HG03159 (cell line): ENCODE data around the gene PPM1M.

Experiments used
- ATAC-seq: cut with Tn5 transposase; IDR thresholded peaks from one replicate; pipeline ENCODE4 v1.9.1; 2021; ENCODE audit warnings: mild to moderate bottlenecking, moderate library complexity; ENCODE audit not compliant: unreplicated experiment

Gene PPM1M, protein sequence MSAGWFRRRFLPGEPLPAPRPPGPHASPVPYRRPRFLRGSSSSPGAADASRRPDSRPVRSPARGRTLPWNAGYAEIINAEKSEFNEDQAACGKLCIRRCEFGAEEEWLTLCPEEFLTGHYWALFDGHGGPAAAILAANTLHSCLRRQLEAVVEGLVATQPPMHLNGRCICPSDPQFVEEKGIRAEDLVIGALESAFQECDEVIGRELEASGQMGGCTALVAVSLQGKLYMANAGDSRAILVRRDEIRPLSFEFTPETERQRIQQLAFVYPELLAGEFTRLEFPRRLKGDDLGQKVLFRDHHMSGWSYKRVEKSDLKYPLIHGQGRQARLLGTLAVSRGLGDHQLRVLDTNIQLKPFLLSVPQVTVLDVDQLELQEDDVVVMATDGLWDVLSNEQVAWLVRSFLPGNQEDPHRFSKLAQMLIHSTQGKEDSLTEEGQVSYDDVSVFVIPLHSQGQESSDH

DNA sequence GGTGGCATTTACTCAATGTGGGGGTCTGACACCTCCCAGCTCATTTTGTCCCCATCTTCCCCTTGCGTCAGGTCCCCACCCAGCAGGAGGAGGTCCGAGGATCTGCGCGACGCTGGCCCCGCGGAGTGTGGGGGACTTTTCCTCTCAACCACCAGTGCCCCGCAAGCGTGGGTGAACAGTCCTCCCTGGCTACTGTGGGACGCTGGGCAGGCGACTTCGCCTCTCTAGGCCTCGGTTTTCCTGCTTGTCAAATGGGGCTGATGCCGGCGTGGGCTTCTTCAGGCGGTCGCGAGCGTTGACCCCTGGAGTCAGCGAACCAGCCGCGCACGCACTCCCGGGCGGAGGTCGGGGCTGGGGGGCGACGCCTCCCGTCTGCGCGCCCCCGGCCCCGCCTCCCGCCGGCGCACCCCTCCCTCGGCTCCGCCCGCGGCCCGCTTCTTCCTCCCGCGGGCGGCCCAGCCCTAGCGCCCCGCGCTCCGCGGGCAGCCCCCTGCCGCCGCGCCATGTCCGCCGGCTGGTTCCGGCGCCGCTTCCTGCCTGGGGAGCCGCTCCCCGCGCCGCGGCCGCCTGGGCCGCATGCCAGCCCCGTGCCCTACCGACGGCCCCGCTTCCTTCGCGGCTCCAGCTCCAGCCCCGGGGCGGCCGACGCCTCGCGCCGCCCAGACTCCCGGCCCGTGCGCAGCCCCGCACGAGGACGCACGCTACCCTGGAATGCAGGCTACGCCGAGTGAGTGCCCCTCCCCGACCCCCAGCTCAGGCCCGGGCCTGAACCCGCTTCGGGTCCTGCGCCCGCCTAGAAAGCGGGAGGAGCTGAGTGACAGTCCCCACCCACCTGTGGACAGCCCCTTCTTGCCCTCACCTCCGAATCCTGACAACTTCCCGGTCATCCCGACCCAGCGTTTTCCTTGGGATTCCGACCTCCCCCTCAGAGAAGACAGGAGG is at the start of gene PPM1M:
Gene PPM1M, plus strand, starts transcription at position 438 of the 942 bp plus-strand sequence. Its CDS starts 66 bp downstream, at position 504.
- no peak for ATAC-seq

DNA sequence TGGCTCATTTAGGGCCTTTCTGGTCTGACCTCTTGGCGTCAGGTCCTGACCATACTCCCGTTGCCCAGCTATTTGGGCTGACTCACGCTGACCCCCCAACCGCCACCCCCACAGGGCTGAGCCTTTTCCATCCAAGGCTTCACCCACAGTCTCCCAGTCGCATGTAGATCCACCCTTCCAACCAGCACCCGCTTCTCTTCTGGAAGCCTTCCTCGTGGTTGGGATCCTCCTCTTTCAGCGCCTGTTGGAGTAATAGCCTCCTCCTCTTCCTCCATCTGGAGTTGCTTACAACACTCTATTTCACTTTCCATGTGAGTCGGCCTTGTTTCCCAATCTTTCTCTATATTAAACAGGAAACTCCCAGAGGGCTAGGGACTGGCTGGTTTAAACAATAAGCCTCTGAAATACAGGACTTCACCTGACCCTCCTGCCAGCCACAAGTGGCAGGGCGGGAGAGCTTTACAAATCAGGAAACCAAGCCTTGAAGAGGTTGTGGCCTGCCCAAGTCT is 49.7 kb upstream of the PPM1M start:
- ATAC-seq = no peak

DNA sequence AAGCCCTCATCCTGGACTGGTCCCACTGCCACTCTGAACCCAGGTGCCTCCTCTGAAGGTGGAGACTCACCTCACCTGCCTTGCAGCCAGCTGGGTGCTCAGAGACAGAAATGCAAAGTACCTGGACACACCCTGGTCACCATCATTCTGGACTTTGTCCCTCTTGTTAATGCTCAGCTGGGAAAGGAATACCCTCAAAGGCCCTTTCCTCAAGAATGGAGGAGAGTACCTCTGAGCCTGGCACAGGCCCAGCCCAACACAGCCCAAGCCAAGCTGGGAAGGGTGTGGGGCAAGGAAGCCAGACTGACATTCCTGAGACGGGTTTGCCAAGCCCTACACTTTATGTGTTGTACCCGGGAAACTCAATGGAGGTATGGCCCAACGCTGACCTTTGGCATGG is 48.6 kb upstream of the PPM1M start:
- no peak for ATAC-seq

DNA sequence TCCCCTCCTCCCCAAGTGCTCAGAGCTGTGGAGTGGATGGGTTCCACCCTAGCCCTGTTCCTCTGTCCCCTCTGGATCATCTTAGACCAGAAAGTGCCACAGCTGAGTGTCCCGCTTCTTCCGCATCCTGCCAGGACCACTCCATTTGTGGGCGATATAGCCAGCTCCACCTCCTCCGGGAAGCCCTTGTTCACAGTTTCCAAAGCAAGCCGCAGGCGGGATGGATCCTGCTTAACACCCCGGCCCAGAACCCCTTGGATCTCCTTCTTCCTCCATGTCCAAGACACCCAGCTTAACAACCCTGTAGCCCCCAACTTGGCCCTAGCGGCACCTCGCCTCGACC is 48.1 kb upstream of the PPM1M start:
- ATAC-seq = no peak

DNA sequence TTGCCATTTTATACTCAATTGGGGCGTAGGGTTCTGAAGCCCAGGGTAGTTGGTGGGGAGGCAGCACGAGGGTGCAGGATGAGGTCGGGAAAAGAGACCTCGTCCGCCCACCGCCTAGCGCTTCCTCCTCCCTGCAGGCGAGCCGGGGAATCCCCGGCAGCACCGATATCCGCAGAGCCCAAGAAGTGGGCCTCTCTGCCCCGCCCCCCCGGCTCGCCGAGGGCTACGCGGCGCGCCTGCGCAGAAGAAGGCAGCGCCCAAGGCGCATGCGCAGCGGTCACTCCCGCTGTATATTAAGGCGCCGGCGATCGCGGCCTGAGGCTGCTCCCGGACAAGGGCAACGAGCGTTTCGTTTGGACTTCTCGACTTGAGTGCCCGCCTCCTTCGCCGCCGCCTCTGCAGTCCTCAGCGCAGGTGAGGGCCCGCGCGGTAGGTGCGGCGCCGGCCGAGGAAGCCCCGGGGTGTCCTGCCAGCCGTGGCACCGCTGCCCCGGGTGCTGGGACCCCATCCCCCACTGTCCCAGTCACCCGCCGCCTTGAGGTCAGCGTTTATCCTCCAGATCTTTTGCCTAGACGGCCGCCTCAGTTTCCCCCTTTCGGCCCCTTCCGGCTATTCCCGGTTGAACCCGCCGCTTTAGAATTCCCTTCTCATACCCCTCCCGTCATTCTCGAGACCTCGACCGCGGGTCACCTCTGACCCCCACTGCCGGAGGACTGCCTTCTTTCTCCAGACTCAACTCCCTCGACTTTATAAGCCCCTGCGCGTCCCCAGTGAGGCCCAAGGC is 47.5 kb upstream of the PPM1M start, which contains the start of gene ALAS1:
Gene ALAS1, plus strand, starts transcription at position 319 of the 784 bp plus-strand sequence. CDS start 1,082 bp downstream, outside the sequence.
- peak; percentile 84 for ATAC-seq

DNA sequence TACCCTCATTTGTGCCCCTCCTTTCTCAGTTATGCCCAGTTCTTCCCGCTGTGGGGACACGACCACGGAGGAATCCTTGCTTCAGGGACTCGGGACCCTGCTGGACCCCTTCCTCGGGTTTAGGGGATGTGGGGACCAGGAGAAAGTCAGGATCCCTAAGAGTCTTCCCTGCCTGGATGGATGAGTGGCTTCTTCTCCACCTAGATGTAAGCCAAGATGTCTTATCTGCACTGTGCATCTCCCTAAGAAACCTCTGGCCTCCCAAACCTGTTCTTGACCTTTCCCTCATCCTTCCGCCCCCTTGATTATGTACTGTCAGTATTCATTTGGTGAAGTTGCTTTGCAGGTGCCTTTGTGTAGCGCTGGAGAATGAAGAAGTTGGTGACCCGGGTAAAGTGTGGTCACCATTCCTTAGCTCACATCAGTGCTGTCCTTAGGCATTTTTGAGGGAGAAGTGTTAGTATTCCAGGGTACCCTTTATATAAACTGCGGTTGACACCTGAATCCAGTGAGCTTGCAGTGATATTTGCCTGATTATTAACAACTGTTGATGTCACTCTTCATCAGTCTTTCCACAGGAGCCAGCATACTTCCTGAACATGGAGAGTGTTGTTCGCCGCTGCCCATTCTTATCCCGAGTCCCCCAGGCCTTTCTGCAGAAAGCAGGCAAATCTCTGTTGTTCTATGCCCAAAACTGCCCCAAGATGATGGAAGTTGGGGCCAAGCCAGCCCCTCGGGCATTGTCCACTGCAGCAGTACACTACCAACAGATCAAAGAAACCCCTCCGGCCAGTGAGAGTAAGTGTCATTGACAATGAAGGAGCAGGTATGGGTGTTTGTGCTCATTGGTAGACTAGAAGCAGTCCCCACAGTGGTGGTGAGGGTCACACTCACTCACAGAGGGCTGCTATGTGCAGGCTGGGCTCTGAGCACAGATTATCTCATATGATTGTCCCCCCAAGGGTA is 46.6 kb upstream of the PPM1M start:
- ATAC-seq = no peak

DNA sequence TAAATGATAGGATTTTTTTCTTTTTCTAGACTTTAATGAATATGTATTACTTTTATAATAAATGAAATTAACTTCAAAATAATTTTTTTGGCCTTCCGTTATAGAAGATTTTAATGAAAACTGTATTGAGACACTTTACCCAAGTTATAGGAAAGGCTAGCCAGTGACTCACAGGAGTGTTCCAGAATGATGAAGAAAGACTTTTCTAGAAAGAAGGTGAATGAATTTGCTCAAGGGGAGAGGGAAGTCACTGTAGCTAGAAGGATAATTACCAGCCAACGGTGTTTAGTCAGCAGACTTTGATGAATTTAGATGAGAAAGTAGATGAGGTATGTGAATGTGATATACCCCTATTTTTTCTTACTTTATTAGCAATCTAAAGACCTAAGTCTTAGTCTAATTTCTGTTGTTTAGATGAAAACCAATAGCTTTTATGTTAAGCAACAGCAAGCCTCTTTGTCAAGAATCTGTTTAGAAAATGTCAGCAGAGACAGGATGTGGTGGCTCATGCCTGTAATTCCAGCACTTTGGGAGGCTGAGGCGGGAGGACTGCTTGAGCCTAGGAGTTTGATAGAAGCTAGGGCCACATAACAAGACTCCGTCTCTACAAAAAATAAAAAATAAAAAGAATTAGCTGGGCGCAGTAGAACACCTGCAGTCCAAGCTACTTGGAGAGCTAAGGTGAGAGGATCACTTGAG is 44.4 kb upstream of the PPM1M start:
- no peak for ATAC-seq

DNA sequence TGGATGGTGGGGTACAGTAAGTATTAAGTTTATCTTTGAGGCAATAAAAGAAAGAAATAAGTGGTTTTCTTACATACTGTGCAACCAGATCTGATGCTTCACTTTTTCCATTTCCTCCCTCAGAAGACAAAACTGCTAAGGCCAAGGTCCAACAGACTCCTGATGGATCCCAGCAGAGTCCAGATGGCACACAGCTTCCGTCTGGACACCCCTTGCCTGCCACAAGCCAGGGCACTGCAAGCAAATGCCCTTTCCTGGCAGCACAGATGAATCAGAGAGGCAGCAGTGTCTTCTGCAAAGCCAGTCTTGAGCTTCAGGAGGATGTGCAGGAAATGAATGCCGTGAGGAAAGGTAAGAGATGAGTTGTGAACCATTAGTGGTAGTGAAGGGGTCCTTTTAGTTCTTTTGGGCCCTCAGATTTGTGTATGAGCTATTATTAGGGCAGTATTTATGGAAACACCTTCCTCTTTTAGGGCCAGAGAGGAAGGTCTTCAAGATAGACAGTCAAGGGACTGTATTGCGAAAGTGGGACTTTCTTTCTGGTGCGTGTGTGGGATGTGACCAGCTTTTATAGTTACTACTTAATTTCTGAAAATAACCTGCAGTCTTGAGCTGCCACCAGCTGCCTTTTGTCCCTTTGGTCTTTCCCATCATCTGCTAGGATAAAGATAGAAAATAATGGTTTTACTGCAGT is 43.0 kb upstream of the PPM1M start:
- no peak for ATAC-seq

DNA sequence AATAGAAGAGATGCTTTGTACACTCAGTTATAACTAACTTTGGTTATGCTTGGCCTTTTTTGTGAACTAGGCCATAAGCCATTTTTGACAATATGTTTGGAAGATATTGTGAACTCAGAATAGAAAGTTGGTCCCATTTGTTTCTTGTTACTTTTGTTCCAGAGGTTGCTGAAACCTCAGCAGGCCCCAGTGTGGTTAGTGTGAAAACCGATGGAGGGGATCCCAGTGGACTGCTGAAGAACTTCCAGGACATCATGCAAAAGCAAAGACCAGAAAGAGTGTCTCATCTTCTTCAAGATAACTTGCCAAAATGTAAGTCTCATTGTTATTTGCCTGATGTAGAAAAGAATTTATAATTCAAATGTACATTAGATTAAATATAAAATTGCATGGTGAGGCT is 41.9 kb upstream of the PPM1M start:
- no peak for ATAC-seq

DNA sequence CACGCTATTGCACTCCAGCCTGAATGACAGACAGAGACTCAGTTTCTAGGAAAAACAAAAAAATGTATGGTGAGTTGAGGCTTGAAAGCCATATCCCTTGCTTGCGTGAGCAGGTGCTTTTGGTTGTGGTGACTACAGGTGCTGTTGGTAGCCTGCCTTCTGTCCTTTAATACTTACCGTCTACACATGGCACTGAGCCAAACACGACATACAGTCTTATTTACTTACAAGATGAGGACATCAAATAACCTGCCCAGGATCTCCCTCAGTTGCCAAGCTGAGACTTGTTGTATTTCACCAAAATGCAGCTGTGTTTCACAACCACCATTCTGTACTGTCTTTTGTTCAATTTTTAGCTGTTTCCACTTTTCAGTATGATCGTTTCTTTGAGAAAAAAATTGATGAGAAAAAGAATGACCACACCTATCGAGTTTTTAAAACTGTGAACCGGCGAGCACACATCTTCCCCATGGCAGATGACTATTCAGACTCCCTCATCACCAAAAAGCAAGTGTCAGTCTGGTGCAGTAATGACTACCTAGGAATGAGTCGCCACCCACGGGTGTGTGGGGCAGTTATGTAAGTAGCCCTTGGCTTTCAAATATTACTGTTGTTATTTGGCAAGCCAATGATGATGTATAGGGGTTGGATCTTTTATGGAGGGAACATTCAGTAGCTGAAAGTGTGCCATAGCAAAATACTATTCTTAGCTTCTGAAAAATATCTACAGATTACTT is 41.1 kb upstream of the PPM1M start:
- no peak for ATAC-seq

DNA sequence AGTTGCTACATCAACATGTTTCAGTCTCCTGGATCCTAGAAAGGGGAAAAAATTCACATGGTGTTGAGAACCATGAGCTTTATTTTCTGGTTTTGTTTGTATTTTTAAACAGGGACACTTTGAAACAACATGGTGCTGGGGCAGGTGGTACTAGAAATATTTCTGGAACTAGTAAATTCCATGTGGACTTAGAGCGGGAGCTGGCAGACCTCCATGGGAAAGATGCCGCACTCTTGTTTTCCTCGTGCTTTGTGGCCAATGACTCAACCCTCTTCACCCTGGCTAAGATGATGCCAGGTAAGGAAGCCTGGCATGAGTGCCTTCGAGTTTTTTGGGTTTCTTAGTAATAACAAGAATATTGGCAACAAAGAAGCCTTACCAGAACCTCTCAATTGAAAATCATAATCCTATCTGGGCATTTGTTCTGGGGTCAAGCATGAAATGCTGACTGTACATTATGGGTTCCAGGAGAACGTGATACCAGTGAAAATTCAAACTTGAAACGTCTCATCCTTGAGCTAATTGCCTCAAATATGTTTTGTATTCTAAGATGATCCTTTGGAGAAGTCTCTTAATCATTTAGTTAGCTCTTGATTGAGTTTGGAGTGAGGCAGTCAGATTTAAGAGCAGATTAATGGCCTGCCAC is 39.7 kb upstream of the PPM1M start:
- no peak for ATAC-seq

DNA sequence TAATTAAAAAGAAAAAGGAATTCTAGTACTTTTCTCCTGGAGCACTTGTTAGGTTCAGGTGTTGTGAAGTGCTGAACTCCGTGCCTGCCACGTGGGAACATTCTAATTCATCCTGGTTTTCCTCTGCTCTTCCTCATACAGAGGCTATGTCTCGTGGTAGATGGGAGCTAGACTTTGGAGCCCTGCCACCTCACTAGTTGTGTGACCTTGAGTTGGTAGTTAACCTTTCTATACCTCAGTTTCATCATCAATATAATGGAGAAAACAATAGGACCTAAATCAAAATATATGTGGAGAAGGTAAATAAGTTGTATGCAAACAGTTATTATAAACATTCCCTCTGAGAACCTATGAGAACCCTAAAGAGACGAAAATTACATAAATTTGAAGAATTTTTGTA is 37.0 kb upstream of the PPM1M start:
- no peak for ATAC-seq

DNA sequence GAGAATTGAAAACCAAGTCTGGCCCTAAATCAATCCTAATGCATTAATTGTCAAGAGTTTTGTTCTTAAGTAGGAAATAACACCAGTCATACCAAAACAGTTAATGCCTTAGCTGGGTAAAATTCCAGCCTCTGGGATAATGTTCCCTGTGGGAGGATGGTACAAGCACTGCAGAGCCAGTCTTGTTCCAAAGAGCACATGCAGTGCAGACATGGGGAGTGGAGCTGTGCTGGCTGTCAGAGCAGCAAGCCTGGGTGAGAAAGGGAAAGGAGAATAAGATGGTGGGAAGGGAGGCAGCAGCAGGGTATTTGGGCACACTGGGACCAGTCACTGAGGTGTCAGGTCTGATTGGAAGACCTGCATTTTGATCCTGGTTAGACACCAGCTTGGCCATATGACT is 35.5 kb upstream of the PPM1M start:
- no peak for ATAC-seq

DNA sequence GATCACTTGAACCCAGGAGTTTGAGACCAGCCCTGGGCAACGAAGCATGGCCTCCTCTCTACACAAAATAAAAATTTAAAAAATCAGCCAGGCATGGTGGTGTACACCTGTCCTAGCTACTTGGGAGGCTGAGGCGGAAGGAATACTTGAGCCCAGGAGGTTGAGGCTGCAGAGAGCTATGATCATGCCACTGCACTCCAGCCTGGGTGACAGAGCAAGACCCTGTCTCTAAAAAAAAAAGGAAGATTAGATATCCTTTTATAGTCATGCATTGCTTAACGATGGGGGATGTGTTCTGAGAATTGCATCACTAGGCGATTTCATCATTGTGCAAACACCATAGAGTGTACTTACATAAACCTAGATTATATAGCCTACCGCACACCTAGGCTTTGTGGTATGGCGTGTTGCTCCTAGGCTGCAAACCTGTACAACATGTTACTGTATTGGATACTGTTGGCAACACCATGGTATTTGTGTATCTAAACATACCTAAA is 35.0 kb upstream of the PPM1M start:
- ATAC-seq = no peak

DNA sequence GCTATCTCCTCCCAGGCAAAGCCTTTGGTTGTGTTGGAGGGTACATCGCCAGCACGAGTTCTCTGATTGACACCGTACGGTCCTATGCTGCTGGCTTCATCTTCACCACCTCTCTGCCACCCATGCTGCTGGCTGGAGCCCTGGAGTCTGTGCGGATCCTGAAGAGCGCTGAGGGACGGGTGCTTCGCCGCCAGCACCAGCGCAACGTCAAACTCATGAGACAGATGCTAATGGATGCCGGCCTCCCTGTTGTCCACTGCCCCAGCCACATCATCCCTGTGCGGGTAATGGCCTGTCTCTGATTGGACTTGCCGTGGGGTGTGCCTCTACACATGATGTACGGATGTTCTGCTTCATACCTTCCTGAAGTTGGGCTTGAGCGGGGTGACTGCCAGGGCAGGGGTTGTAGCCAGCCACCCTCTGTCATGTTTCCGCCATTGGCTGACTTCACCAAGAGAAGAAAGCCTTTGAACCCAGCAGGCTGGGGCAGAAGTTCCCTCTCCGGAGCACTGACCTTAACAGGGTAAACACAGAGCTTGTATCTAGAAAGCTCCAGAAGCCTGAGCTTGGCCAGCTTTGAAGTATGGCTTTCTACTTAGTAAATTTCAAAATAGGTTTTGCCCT is 34.2 kb upstream of the PPM1M start:
- no peak for ATAC-seq

DNA sequence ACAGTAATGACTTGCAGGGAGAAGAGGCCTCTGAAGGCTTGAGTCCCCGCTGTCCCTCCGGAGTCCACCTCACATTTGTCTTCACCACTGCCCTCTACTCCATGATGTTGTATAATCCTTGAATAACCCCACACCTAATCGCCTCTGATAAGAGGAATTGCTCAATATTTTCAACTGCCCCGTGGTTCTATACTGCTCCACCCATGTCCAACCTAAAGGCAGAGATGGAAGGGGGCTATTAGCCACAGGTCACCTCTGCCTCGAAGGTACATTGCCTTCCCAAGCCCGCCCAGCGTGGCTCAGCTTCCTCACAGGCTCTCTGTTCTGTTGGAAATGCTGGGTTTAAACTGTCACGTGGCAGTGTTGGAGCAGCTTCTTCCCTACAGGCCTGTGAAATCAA is 32.6 kb upstream of the PPM1M start:
- ATAC-seq = no peak

DNA sequence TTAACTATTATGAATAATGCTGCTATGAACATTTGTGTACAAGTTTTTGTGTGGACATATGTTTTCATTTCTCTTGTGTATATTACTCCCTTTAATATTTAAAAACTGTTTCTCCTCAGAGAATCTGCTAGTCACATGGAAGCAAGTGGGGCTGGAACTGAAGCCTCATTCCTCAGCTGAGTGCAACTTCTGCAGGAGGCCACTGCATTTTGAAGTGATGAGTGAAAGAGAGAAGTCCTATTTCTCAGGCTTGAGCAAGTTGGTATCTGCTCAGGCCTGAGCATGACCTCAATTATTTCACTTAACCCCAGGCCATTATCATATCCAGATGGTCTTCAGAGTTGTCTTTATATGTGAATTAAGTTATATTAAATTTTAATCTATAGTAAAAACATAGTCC is 31.7 kb upstream of the PPM1M start:
- no peak for ATAC-seq
